ENCODE data around the gene GPC6. TPM values are rescaled to one million over a fixed set of nuclear protein-coding genes. Genes with fewer than 3 reads are reported as not detected.

The GPC6 gene
- total and polyA plus RNA-seq, 9 of the 15 experiments (the other 6 are each of a cell fraction or from before 2014, with no cell fraction given), result under 0.01 to 0.20 (median 0.01) TPM; not detected in 4

GRCh38 chr13:94267581-94268366 lies 1041.2 kb downstream of the GPC6 start (continued):
- TF ChIP-seq, protein P1, sequence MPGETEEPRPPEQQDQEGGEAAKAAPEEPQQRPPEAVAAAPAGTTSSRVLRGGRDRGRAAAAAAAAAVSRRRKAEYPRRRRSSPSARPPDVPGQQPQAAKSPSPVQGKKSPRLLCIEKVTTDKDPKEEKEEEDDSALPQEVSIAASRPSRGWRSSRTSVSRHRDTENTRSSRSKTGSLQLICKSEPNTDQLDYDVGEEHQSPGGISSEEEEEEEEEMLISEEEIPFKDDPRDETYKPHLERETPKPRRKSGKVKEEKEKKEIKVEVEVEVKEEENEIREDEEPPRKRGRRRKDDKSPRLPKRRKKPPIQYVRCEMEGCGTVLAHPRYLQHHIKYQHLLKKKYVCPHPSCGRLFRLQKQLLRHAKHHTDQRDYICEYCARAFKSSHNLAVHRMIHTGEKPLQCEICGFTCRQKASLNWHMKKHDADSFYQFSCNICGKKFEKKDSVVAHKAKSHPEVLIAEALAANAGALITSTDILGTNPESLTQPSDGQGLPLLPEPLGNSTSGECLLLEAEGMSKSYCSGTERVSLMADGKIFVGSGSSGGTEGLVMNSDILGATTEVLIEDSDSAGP (CRISPR knock-in tag; IDR thresholded peaks at IDR 0.05), result no peak
- TF ChIP-seq, protein P2, sequence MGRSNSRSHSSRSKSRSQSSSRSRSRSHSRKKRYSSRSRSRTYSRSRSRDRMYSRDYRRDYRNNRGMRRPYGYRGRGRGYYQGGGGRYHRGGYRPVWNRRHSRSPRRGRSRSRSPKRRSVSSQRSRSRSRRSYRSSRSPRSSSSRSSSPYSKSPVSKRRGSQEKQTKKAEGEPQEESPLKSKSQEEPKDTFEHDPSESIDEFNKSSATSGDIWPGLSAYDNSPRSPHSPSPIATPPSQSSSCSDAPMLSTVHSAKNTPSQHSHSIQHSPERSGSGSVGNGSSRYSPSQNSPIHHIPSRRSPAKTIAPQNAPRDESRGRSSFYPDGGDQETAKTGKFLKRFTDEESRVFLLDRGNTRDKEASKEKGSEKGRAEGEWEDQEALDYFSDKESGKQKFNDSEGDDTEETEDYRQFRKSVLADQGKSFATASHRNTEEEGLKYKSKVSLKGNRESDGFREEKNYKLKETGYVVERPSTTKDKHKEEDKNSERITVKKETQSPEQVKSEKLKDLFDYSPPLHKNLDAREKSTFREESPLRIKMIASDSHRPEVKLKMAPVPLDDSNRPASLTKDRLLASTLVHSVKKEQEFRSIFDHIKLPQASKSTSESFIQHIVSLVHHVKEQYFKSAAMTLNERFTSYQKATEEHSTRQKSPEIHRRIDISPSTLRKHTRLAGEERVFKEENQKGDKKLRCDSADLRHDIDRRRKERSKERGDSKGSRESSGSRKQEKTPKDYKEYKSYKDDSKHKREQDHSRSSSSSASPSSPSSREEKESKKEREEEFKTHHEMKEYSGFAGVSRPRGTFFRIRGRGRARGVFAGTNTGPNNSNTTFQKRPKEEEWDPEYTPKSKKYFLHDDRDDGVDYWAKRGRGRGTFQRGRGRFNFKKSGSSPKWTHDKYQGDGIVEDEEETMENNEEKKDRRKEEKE (IDR thresholded peaks at IDR 0.05; ENCODE audit: borderline replicate concordance in 1 of 2, control insufficient read depth in 1 of 2, low read depth in 2 of 2, low read length in 1 of 2), result no peak
- no peak for TF ChIP-seq E2F3 (CRISPR knock-in tag; IDR thresholded peaks at IDR 0.05)

GRCh38 chr13:94268661-94269060 lies 1042.1 kb downstream of the GPC6 start:
- CTCF ChIA-PET (ENCODE audit: low intra/inter-chr PET ratio), result no interaction called here
- Histone ChIP-seq H3K4me2 (ENCODE audit: insufficient read depth, low read length) (no peak overlapping the region), H3K4me3 (no peak overlapping the region), H3K36me3 (ENCODE audit: control insufficient read depth, insufficient read depth, low read length) (no peaks in the 10 kb centered on the region), H3K27me3 (ENCODE audit: control insufficient read depth in 2 of 2, insufficient read depth in 2 of 2, low read length in 2 of 2) (no peaks in the 10 kb centered on the region), H3K27ac (ENCODE audit: extremely low read depth, low read depth, low read length) (no peak overlapping the region), H2AFZ (ENCODE audit: low read depth, low read length) (no peak overlapping the region), H4K20me1 (replicated peaks; ENCODE audit: control insufficient read depth, insufficient read depth, low read length) (no peaks in the 10 kb centered on the region), H3K9me1 (ENCODE audit: control insufficient read depth, insufficient read depth, low read length) (no peaks in the 10 kb centered on the region), H3K4me1 (replicated peaks in 1 of 2; ENCODE audit: control insufficient read depth in 2 of 2, insufficient read depth in 2 of 2, low read length in 2 of 2) (no peaks in the 10 kb centered on the region), H3K9ac (ENCODE audit: insufficient read depth in 1 of 2, low read depth in 2 of 2, low read length in 2 of 2) (no peak overlapping the region), H3K9me3 (replicated peaks; ENCODE audit: control insufficient read depth, insufficient read depth, low read depth, low read length) (no peaks in the 10 kb centered on the region), H3K79me2 (ENCODE audit: control insufficient read depth, insufficient read depth, low read length) (no peaks in the 10 kb centered on the region)
- ATAC-seq (no peak), DNase-seq (ENCODE audit: extremely low read depth in 1 of 4, low spot score in 3 of 4) (no peak), FAIRE-seq (no peak)
- intact Hi-C loops (cut with micrococcal nuclease), result no loop called here
- WGBS (ENCODE audit: insufficient coverage, low coverage, missing lambda C conversion rate), result 0% methylated on average over 5 of the region's 5 CpGs
- no TSS peak for BruUV-seq (replicated peaks)
- in situ Hi-C loops (cut with MboI), result no loop called here
- POLR2A ChIA-PET, result no interaction called here
- TF ChIP-seq PHF8 (IDR thresholded peaks at IDR 0.05; ENCODE audit: borderline replicate concordance, low read length) (no peak), CBX8 (IDR thresholded peaks at IDR 0.05; ENCODE audit: borderline replicate concordance, extremely low read depth, low read depth, low read length, poor library complexity, severe bottlenecking) (no peak), MYNN (IDR thresholded peaks at IDR 0.05) (no peak), MYNN (CRISPR knock-in tag; IDR thresholded peaks at IDR 0.05) (no peak), TRIM28 (IDR thresholded peaks at IDR 0.05) (no peak), ZNF347 (CRISPR knock-in tag; IDR thresholded peaks at IDR 0.05; ENCODE audit: low read depth) (no peak)
- TF ChIP-seq, protein P3, sequence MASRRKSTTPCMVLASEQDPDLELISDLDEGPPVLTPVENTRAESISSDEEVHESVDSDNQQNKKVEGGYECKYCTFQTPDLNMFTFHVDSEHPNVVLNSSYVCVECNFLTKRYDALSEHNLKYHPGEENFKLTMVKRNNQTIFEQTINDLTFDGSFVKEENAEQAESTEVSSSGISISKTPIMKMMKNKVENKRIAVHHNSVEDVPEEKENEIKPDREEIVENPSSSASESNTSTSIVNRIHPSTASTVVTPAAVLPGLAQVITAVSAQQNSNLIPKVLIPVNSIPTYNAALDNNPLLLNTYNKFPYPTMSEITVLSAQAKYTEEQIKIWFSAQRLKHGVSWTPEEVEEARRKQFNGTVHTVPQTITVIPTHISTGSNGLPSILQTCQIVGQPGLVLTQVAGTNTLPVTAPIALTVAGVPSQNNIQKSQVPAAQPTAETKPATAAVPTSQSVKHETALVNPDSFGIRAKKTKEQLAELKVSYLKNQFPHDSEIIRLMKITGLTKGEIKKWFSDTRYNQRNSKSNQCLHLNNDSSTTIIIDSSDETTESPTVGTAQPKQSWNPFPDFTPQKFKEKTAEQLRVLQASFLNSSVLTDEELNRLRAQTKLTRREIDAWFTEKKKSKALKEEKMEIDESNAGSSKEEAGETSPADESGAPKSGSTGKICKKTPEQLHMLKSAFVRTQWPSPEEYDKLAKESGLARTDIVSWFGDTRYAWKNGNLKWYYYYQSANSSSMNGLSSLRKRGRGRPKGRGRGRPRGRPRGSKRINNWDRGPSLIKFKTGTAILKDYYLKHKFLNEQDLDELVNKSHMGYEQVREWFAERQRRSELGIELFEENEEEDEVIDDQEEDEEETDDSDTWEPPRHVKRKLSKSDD (conservative IDR thresholded peaks at IDR 0.05; ENCODE audit: low read length), result no peak
- TF ChIP-seq, protein P4, sequence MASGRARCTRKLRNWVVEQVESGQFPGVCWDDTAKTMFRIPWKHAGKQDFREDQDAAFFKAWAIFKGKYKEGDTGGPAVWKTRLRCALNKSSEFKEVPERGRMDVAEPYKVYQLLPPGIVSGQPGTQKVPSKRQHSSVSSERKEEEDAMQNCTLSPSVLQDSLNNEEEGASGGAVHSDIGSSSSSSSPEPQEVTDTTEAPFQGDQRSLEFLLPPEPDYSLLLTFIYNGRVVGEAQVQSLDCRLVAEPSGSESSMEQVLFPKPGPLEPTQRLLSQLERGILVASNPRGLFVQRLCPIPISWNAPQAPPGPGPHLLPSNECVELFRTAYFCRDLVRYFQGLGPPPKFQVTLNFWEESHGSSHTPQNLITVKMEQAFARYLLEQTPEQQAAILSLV (tag; IDR thresholded peaks at IDR 0.05), result no peak
